Left kidney (tissue), 8 donors: ENCODE data around the gene GSTM2. TPM values are rescaled to one million over a fixed set of nuclear protein-coding genes. Genes with fewer than 3 reads are reported as not detected.

ENCODE experiments used
- DNase-seq: peaks from one replicate; pipeline ENCODE4 v3.0.0-alpha.2; 2013
- long read RNA-seq, 8 donors: transcript quantifications; one replicate each; lab custom pipeline, GENCODE V29; 2026
- polyA plus RNA-seq: library from polyadenylated mRNA; unstranded; fragments of 120-200 nt; gene quantifications from one replicate; pipeline ENCODE4 v1.2.1, GENCODE V29; 2013; ENCODE audit not compliant: insufficient read length

Gene GSTM2
- 268 TPM for polyA plus RNA-seq
- long read RNA-seq, donor 1, full-length matches to known transcripts, result 60 of 426 reads
- long read RNA-seq, donor 1, partial matches to known transcripts, result 339 of 426 reads
- long read RNA-seq, donor 1, other reads (novel, unspliced or antisense), result 27 of 426 reads
- long read RNA-seq, donor 2, full-length matches to known transcripts, result 61 of 74 reads
- long read RNA-seq, donor 2, partial matches to known transcripts, result 7 of 74 reads
- long read RNA-seq, donor 2, other reads (novel, unspliced or antisense), result 6 of 74 reads
- long read RNA-seq, donor 3, full-length matches to known transcripts, result 41 of 41 reads
- long read RNA-seq, donor 3, partial matches to known transcripts, result 0 of 41 reads
- long read RNA-seq, donor 3, other reads (novel, unspliced or antisense), result 0 of 41 reads
- long read RNA-seq, donor 4, full-length matches to known transcripts, result 8 of 8 reads
- long read RNA-seq, donor 4, partial matches to known transcripts, result 0 of 8 reads
- long read RNA-seq, donor 4, other reads (novel, unspliced or antisense), result 0 of 8 reads
- long read RNA-seq, donor 5, transcript GSTM2-213 (3 exons, 1,168 nt), result minor isoform, 14 of 95 reads
- long read RNA-seq, donor 5, transcript GSTM2-201 (8 exons, 1,157 nt), result major isoform, 53 of 95 reads
- long read RNA-seq, donor 5, transcript GSTM2-211 (5 exons, 943 nt), result minor isoform, 9 of 95 reads
- long read RNA-seq, donor 5, partial matches to known transcripts, result 18 of 95 reads
- long read RNA-seq, donor 5, other reads (novel, unspliced or antisense), result 0 of 95 reads
- long read RNA-seq, donor 6, full-length matches to known transcripts, result 35 of 184 reads
- long read RNA-seq, donor 6, partial matches to known transcripts, result 149 of 184 reads
- long read RNA-seq, donor 6, other reads (novel, unspliced or antisense), result 0 of 184 reads
- long read RNA-seq, donor 7, full-length matches to known transcripts, result 93 of 109 reads
- long read RNA-seq, donor 7, partial matches to known transcripts, result 16 of 109 reads
- long read RNA-seq, donor 7, other reads (novel, unspliced or antisense), result 0 of 109 reads
- long read RNA-seq, donor 8, full-length matches to known transcripts, result 28 of 36 reads
- long read RNA-seq, donor 8, partial matches to known transcripts, result 8 of 36 reads
- long read RNA-seq, donor 8, other reads (novel, unspliced or antisense), result 0 of 36 reads

DNA sequence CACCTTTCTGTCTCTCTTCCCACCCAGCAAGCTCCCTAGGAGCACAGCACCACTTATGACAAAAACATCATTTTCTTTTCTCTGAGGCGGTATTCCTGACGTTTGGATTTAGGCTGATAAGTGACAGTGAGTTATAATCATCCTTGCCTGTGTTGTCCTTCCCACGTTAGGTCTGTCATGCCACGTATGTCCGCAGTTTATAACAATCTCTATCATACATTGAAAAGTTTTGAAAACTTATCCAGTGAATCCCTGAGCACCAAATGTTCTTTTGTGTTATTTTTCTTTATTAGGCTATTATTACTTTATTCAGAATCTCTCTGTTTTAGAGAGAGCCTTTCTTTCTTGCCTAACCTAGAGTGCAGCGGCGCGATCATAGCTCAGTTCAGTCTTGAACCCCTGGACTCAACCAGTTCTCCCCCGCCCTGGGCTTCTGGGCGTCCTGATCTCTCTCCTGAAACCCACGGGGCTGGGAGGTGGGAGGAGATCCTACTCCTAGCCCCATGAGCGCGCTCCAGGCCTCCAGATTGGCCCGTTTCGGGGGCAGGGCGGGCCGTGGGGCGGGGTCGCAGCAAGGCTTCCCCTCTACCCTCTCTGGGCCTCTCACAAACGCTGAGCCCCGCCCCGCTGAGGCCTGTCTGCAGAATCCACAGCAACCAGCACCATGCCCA is at the start of gene GSTM2:
GSTM2 (plus strand) TSS at position 606 of the 671 bp plus-strand sequence; CDS start at position 665, 59 bp downstream.
- DNase-seq, result peak; percentile 93

DNA sequence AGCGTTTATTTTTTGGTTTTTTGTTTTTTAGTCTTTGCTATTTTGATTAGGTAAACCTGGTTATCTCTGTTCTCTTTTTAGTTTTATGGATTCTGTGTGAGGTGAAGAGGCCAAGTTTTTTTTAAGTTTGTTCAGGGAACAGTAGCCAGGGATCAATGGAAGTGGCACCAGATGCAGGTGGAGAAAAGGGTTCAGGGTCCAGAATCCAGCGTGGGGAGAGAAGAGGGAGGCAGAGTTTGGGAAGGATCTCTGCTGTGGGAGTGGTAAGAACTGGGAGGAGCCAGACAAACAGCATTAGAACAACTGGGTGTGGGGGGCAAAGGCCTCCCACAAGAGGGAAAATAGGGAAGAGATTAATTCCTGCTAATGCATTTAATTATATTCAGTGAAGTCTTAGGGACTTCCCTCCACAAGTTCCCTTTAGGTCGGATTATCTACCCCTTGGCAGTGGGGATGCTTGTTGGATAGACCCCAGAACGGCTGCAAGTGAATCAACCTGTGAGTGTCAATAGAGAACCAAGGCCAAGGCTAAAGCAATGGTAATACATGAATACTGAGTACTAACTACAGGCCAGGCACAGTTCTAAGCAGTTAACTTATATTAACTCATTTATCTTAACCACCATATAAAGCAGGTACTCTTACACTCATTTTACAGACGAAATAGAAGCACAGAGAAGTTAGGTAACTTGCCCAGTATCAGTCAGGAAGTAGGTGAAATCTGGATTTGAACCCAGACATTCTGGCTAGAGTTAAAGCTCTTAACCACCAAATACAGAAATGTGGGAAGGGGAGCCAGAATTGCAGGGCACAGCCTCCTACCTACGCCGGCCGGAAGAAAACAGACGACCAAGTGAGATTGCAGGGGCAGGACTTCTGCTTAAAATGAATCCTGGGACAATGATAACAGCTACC is 48.9 kb upstream of the GSTM2 start:
- DNase-seq, result no peak

DNA sequence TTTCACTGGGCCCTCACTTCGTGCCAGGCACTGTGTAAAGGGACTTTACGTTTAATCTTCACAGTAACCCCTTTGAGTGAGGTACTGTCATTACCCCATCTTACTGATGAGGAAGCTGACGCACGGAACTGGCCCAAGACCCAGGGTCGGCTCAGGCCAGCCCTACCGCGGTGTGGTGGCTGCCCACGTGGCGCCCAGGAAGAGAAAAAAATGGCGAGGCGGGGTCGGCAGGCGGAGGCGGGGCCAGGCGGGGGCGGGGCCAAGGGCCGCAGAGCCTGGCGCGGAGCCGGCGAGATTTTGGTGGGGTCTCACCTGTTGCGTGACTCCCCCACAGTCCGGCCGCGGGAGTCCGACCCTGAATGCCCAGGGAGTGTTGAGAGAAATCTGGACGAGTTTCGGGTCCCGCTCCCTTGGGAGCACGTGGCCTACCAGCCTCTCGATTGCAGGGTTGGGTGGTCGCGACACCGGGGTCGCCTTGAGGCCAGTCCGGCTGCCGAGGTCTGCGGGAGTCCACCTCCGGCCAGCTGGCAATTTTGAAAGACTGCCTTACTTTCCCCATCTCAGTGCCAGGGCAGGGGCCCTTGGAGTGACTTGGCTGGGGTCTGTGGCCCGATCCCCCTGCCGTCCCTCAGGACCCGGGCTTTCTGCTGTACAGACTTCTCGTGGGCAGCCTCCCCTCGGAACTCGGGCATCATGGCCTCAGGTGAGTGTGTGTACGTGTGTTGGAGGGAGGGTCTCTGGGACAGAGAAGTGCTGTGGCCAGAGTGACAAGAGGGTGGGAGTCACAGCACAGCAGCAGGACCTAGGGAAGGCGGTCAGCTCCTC is 48.1 kb upstream of the GSTM2 start, which contains the start of the genes AMPD2 and GNAT2:
AMPD2 (plus strand) TSS at position 262 of the 825 bp plus-strand sequence. CDS start 1,339 bp downstream, outside the sequence.
GNAT2 (minus strand) TSS at position 41 of the 825 bp plus-strand sequence. CDS start 6,746 bp downstream, outside the sequence.
- peak; percentile 68 for DNase-seq

DNA sequence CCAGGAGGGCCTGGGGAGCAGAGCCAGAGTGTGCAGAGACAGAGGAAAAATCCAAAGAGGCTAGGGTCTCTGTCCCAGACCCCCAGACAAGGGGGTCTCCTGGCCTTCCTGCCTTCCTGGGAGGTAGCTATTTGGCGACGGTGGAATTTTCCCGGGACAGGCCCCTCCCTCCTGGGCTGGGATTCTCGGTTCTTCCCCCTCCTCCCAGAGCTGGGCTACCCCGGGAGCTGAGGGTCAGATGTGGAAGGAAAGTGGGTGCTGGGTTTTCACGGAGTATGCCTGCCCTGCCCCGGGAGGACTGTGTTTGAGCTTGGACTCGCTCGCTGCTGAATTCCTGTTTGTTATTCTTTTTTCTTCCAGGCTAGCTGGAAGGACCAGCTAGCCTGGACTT is 47.5 kb upstream of the GSTM2 start:
- DNase-seq, result peak; percentile 33

DNA sequence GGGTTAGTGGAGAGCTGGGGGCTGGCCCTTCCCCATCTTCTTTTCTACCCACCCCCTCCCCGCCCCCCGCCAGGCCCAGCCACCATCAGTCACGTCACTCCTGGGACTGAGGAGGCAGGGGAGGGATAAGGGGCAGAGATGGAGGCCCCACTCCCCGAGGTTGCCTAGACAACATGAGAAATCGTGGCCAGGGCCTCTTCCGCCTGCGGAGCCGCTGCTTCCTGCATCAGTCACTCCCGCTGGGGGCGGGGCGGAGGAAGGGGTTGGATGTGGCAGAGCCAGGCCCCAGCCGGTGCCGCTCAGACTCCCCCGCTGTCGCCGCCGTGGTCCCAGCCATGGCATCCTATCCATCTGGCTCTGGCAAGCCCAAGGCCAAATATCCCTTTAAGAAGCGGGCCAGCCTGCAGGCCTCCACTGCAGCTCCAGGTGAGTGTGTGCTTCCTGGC is 47.0 kb upstream of the GSTM2 start:
- peak; percentile 93 for DNase-seq

DNA sequence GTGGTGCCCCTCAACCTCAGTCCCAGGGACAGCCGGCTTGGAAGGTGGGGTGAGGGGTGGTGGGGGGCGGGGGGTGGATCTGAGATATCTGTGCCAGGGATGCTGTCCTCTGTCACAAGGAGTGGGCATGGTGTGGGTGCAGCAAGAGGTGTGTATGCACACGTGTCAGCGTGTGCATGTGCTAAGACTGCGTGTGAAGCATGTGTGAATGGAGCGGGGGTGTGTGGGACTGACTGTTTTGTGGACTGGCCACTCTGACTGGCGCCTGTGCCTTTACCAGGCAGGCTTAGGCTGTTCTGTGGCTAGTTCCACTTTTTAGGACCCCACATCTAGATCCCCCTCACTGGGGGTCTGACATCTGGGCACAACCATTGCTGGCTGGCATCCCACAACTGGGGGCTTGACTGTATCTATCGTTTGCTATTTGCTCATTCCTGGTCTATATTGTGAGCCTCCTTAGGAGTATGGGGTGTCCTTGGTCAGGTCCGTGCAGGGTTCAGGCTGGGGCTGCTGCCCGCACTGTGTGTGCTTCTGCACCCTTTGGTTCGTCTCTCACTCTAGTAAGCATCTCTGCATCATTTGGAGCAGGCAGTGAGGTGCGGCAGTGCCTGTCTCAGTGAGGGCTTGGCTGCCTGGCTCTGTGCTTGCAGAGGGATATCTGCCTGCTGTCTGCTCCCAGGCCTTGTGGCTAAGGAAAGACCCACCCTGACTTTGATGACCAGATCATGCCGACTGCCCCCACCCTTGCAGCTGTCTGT is 46.3 kb upstream of the GSTM2 start:
- no peak for DNase-seq

DNA sequence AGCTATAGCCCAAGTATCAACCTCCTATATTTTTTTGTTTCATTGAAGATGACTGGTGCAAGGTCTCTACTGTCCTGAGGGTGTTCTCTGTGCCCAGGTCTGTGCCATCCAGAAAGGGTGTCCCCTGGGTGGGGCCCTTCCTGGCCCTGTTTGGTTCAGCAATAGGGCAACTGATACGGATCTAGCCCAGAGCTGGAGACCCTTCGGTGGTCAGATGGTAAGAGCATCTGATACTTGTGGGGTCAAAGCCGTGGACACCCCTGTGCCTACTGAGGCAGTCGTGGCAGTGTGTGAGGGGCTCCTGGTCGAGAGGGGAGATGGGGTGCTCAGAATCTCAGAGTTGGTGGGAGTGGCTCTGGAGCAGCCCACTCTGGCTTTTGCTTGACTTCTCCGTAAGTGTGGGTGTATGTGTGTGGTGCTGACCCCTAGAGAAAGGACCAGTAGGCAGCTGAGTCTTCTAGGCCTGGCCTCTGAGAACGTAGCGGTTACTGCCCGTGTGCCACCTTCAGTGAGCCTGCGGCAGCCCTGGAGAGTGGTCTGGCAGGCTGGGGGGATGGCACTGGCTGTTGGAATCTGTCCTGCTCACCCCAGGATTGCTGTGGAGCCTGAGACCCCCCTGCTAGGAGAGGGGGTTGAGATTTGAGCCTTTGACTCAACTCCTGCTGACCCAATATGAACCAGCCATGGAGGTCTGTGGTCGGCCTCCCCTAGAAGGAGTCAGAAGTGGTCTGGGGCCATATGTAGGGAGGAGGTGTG is 45.5 kb upstream of the GSTM2 start:
- DNase-seq, result no peak

DNA sequence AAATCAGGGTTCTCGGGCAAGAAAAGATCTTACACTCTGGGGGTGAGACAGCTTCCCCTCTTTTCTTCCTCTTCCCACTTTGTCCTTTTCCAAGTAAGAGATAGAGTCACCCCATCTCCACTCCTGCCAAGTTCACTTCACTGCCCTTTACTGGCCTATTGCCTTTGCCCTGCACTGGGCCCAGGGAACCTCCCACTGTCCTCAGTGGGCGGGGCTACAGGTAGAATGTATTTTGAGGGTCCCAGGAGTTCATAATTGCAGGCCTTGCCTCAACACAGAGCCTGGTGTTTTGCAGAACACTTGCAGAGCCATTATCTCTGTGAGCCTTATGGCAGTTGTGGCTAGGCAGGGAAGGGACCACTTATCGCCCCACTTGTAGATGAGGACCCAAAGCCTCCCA is 45.0 kb upstream of the GSTM2 start:
- DNase-seq, result no peak

DNA sequence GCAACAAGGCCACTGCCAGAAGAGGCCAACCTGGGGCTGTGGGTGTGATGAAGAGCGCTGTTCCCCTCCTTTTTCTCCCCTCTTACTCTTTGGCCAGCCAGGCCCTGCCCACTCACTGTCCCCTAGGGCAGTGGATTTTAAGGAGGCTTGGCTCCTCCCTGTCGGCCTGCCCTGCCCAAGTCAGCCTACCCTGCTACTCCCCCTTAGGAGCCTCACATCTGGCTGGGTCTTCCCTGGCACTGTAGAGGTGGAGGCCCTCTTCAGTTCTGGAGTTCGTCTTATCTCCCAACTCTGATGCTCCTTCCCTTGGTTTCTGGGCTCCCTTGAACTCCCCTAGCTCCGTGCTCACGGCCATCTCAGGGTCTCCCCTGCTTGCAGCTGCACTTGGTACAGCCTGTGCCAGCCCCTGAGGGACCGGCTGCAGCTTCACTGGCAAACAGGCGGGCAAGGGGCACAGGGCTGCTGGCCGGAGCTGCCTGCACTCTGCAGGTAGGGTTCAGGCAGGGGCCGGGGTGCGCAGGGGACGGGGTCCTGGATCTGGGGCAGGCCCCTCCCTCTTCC is 44.2 kb upstream of the GSTM2 start:
- no peak for DNase-seq

DNA sequence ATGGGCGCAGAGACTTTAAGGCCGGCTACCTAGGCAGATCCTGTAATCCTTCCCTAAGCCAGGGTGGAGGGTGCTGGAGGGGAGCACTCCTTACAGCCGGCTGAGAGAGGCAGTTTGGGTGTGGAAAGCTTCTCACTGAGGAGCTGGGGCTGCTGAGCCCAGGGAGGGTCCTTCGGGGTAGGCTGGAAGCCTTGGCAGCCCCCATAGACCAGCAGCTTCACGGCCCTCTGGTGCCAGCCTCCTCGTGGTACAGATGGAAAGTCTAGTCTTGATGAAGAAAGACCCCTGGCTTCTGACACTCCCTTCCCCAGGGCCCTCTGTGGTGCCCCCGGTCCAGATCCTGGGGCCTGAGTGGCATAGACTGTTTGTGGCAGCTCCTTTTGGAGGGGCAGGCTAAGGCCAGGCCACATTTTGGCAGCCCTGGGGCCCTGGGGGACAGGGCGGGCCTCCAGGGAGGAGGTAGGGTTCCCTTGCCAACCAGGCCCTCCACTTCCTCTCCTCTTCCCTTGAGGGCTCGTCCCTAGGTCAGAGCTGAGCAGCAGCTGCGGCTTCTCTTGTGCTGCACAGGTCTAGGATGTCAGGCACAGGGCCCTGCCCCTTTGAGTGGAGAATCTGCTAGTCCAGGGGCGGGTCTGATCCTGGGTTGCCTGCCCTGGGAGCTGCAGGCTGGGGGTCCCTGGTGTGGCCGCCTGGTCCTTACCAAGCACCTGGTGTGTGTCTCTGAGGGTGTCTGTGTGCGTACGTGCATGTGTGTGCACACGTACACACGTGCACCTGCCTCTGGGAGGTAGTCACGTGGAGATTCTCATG is 43.5 kb upstream of the GSTM2 start:
- no peak for DNase-seq

DNA sequence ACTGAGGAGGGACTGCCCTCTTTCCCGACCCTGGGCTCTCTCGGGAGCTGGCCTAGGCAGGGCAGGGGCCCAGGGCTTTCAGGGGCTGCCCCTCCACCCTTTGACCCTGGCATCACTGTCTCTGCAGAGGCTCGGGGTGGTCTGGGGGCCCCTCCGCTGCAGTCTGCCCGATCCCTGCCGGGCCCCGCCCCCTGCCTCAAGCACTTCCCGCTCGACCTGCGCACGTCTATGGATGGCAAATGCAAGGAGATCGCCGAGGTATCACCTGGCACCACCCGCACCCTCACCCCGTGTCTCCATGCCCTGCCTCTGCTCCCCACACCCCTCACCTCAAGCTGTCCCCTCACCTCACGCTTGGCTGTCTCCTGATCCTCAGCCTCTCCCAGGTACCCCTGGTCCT is 42.7 kb upstream of the GSTM2 start:
- DNase-seq, result no peak

DNA sequence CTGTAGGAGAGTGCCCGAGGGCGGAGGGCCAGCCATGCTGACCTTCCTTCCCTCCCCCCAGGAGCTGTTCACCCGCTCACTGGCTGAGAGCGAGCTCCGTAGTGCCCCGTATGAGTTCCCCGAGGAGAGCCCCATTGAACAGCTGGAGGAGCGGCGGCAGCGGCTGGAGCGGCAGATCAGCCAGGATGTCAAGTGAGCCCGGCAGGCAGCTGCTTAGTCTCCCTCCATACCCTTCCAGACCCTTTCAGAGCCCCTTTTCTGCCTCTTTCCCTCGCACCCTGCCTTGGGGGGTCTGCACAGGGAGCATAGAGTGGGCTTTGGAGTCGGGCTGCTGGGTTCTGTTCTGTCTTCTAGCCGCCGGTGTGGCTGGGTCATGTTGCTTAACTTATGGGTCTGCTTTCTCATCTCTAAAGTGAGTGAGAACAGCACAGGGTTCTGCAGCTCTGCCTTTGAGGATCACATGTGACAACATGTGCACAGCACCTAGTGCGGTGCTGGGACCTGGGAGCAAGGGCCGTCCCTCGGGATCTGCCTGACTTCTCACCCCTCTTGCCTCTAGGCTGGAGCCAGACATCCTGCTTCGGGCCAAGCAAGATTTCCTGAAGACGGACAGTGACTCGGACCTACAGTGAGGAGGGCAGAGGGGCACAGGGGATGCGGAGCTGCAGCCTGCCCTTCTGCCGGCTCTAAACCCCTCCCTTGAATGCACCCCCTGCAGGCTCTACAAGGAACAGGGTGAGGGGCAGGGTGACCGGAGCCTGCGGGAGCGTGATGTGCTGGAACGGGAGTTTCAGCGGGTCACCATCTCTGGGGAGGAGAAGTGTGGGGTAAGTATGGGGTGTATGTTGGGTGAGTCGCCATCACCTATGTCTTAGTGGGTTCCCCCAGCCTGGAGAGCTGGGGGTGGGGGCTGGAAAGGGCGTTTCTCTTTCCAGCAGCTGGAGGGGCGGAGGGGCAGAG is 42.0 kb upstream of the GSTM2 start:
- no peak for DNase-seq

DNA sequence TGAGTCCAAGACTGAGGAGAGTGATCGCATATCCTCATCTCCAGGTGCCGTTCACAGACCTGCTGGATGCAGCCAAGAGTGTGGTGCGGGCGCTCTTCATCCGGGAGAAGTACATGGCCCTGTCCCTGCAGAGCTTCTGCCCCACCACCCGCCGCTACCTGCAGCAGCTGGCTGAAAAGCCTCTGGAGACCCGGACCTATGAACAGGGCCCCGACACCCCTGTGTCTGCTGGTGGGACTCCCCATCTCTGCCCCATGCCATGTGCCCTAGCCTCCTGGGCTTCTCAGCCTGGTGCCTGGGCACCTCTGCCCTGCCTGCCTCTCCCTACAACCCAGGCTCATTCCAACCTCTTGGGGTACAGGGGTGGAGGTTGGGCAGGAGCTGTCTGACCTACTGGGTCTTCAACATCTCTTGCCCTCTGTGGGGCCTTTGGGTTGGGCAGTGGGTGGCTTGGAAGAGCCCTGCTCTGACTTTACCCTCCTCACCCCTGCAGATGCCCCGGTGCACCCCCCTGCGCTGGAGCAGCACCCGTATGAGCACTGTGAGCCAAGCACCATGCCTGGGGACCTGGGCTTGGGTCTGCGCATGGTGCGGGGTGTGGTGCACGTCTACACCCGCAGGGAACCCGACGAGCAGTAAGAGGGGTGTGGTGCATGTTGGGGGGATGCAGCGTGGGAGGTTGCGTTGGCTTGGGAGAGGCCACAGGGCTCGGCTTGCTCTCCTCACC is 41.0 kb upstream of the GSTM2 start:
- DNase-seq, result no peak

DNA sequence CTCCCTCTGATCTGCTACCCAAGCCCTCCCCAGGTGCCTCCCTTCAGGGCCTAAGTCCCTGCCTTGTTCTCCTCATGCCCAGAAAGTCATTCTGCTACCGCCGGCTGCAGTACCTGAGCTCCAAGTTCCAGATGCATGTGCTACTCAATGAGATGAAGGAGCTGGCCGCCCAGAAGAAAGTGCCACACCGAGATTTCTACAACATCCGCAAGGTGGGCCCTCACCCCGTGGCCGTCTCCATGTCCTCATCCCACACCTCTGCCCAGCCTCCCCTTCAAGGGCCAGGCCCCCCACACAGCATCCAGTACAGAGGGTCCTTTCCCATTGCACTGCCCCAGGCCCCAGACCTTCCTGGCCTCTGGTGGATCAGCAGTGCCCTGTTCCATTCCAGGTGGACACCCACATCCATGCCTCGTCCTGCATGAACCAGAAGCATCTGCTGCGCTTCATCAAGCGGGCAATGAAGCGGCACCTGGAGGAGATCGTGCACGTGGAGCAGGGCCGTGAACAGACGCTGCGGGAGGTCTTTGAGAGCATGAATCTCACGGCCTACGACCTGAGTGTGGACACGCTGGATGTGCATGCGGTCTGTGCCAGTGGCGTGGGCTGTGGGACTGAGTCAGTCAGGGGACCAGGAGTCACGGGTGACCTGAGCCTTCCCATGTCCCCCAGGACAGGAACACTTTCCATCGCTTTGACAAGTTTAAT is 40.0 kb upstream of the GSTM2 start:
- no peak for DNase-seq
